Measurements from ENCODE around the gene CD226.
"Not testable (repeated sequence)": the region's sequence is repeated elsewhere in the genome, so short reads cannot be mapped to it uniquely, and the experiment has no call there.

The CD226 gene

DNA sequence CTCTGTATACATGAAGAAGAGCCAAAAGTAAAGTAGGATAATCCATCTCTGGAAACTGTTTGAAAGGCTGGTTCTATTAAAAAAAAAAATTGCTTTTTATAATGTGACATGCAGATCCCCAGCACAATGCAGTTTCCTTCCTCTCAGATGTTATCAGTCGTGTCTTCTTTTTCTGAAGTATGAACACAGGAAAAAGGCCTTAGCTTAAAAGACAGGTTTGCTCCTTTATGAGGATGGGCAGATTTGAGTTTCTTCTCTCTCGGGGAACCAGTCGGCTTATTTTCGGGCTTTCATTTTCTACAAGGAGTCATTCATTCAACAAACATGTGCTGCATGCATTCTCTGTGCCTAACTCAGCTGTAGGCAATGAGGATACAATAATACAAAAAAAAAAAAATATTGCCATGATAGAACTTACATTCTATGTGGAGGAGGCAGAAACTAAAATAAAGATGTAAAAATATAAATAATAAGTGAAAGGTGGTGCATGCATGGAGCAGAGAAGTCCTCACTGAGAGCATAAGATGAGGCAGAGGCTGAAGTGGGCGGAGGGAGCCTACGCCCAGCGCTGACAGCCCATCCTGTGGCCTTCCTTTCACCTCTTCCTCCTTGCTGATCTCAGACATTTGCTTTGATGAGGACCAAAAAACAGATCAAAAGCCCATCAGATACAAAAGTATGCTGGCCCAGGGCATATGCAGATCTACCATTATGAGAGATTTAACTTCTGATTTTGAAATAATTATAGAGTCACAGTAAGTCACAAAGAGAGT is at the start of gene CD226:
CD226 (minus strand) TSS at position 513 of the 773 bp plus-strand sequence; CDS start at position 46, 467 bp downstream.
- DNase-seq = no peak

DNA sequence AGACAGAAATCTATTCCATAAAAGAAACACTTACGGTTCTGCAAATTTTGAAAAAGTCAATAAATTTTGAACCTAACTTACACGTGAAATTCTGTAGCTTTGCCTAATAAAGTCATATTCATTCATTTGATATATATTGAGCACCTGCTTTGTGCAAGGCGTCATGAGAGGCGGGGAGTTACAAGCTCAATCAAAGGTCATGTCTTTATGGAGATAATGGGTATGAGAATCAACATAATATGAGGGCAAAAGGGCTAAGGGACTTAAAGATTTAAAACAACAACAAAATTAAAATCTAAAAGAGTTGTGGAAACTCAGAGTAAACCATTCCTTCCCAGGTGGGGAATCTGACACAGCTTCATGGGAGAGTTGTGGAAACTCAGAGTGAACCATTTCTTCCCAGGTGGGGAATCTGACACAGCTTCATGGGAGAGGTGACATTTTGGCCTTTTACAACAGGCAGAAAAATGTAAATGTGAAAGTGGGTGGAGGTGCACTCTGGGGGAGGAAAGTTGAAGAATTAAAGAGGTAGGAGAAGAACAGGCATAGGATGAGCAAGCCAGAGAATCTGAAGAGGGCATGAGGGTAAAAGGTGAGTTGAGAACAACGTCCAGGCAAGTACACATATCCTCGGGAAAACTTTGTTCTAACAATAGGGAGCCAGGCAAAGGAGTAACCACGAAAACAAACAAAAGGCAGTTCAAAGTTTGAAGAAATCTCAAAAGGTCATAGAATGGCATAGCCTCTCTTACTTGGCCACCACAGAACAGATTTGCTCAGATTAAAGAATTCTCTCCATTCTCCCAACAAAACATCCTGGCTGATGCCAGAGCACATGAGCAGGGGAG is 49.5 kb upstream of the CD226 start:
- DNase-seq = no peak

DNA sequence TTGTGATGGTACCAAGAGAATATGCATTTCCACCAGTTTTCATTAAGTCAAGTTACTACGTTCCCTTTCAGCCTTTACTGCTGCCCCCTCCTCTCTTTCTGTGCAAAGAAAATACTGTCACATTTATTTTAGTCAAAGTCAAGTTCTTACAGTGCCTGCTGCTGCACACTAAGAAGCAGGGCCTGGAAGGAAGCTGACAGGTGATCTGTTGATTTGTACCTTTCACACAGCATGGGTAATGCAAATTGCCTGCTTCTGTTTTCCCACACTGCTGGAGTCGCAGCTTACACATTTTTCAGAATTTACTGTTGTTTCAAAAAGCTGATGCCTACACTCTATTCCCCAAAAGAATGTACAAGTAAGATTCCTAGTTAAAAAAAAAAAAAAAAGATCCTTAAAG is 48.7 kb upstream of the CD226 start:
- no peak for DNase-seq

DNA sequence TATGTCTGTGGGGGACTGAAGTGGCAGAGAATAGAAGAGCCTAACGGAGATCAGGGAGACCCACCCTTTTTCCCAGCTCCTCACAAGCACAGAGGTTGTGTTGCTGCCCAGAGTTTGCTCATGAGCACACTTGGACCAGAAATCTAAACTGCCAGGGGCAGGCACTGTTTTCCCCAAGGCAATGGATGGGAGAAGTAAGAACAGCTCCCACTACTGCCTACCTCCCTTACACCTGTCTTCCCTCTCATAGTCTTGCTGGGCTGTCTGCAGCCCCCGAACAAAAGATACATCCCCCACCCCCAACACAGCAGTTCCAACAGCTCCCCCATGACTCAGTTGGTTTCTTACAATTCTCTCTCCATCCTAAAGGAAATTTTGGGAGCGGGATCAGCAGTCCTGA is 48.1 kb upstream of the CD226 start:
- no peak for DNase-seq

DNA sequence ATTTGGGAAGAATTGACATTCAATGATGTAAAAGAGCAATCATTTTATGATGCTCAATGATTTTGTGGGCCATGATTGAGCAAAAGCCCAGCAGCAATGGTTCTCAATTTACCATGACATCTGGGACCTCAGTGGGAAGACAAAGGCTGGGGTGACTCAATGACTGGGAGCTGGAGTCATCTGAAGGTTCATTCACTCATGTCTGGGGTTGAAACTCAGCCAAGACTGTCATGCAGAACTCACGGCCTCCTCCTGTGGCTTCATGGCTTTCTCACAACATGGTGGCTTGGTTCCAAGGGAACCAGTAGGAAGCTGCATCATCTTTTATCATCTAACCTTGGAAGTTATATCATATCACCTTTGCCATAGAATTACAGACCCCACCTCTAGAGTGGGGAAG is 45.1 kb upstream of the CD226 start:
- DNase-seq = no peak

DNA sequence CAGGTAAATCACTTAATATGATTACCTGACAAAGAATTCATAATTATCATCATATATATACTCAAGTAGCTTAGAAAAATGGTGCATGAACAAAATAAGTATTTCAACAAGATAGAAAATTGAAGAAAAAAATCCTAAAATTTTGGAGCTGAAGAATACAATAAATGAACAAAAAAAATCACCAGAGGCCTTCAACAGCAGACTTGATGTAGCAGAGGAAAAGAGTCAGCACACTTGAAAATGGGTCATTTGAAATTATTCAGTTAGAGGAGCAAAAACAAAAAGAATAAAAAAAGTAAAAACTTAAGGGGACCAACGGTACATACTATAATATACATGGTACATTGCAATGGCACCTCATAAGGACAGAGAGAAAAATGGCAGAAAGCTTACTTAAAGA is 40.2 kb upstream of the CD226 start:
- DNase-seq = no peak

DNA sequence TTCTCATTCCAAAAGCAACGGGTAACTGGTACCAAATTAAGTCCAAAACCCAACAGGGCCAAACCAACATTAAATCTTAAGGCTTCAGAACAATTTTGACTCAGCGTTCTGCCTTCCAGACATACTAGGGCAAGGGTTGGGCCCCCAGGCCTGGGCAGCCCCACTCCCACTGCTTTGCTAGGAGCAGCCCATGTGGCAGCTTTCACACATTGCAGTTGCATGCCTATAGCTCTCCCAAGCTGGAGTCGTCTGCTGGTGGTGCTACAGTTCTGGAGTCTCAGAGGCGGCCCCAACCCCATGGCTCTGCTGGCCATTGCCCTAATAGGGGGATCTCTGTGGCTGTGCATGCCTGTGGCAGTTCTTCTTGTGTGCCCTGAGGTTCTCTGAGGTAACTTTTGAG is 37.6 kb upstream of the CD226 start:
- no peak for DNase-seq

DNA sequence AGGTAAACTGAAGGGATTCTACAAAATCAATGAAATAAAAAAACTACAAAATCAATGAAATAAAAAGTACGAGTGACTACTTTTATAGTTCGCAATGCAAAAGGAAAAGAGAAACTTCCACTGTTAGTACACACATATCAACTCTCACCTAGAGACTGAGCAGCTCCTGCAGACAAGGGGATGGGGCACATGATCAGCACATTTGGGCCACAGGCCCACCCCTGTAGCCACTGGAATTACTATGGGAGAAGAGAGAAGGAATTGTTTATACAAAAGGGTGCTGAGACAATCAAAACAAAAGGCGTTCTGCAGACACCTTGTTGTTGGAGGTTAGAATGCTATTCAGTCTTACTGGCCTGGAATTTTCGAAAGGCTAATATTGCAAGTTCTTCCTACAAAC is 34.7 kb upstream of the CD226 start:
- no peak for DNase-seq

DNA sequence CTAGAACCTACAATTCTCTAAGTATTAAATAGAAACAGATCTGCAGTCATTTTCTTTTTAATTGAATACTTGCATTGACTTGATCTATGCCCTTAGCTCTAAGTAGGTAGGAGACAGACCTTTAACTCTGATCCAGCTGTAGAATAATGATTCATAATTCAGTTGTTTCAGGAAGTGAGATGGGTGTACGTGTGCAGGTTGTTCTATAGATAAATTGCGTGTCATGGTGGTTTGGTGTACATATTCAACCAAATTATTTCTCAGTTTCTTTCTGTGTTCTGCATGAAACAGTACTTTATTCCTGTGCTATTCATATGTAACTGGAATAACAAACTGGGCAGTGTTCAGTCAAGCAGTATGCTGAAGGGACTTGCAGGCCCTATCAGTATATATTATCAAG is 34.3 kb upstream of the CD226 start:
- DNase-seq = no peak

DNA sequence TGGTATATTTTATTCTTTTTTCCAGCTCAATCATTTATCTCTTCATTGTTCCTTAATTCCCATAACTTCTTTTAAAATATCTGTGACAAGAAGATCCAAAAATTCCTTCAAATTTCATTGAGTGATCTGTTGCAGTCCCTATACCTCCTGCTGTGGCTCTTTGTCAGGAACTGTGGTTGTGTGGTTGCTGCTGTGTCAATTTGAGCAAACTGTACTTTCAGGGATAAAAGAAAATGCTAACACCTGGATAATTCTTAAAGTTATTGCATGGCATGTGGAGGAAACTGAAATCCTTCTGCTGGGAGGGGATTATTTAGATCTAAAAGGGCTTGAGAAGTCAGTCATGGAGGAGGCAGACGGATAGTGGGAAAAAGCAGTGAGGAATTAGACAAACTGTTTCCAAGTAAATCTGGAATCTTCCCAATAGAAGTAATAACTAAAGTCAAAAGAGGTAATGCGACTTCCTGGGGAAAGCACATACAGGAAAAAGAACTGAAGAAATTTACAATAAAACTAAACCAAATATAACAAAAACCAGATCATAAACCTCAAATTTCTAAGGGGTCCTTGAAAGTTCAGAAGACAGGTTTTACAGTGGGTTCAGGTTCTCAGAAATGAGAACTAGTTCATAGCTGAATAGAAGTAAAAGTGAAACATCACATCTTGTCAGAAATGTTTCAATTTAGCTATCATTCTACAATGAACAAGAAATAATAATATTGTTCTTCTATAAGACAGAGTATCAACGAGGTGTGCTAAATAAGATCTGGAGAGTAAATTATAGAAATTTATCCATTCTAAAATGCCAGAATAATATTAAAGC is 33.5 kb upstream of the CD226 start:
- DNase-seq = no peak

DNA sequence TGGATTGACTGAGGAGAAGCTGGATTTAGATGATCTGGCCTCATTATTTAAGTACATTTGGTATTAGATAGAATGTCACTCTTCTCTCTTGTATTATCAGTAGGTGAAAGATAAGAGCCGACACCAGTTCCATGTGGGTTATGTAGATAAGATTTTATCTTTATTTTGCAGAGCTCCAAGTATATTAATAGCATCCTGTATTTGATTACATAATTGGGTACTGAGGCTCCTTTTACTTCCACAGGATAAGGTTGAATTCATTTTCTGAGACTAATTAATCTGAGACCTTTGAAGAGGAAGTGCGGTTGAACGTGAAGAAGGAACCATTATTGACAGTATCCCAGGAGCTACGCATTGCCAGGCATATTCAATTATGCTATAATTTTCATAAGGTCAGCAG is 32.8 kb upstream of the CD226 start:
- no peak for DNase-seq

DNA sequence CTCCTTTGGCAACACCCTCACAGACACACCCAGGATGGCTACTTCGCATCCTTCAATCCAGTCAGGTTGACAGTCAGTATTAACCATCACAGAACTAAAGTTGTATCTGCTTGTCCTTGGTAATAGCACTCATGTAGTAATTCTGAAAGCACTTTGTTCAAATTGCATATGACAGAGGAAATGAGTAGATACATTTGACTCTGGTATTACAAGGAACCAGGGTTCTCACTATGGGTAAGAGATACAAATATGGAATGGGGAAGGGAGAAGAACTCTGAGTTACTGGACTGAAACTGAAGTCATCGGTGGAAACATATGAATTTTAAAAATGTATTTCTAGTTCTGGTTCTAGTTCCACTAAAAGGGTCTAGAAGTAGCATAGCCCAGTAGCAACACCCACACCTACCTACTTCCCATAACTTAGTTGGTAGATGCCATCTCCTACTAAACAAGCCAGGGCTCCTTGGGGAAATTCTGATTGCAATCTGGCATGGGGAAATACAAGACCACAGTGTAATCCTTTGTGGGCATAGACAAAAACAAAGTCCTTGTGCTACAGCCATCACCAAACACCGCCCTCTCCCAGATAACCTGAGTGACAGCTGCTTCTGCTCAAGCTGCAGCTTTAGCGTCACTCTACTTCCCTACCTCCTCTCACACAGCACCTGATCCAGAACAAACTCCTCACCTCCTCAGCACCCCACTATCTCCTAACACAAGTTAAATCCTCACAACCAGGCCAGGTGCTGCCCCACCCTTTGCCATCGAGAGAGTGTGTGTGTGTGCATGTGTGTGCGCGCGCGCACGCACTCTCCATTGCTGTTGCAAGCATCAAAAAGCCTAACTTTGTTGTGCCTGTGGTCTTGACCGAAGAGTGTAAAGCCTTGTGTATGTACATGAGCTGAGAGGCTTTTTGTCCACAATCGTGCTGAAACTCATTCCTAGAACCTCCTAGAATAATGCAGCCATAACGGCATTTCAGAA is 31.4 kb upstream of the CD226 start:
- DNase-seq = no peak

DNA sequence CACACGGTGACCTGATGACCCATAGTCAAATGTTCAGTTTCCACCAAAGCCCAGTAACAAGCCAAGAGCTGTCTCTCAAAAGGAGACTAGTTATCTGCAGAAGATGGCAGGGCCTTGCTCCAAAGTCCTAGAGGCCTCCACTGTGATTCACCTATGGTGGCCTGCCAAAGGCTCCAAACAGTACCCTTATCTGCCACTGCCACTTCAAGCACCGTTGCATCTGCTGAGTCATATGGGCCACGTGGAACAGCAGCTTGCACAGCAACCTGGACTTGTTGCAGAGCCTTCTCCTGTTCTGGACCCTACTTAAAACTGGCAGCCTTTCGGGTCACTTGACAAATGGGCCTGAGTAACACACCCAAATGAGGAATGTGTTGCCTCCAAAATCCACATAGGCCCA is 27.6 kb upstream of the CD226 start:
- DNase-seq = not testable (repeated sequence)

DNA sequence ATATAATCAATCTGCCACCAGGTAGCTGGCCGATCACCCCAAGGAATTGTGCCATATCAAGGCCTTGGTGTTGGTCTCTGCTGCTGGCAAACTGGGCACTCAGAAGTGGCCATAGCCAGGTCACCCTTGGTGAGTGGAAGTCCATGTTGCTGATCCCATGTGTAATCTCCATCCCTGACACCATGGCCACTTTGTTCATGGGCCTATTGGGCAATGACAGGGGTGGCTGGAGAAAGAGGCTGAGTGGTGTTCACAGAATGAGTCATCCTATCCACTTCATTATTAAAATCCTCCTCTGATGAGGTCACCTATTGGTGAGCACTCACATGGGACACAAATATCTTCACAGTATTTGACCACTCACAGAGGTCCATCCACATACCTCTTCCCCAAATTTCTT is 26.7 kb upstream of the CD226 start:
- no peak for DNase-seq

DNA sequence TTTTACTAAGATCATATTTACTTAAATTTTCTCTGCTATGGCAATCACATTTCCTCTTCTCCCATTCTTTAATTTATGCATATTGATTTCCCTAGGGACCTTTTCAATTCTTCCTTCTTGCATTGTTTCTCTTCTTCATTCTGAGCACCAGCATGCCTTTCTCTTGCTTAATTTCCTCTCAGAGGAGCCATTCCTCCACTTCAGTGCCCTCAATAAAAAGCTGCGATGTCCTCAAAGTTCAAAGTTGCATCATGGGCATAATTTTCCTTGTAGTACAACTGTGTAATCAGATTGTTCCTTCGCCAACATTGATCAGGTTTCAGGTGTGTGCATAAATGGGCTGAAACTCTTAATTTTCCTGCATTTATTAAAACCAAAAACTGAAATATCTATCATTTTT is 21.8 kb upstream of the CD226 start:
- no peak for DNase-seq

DNA sequence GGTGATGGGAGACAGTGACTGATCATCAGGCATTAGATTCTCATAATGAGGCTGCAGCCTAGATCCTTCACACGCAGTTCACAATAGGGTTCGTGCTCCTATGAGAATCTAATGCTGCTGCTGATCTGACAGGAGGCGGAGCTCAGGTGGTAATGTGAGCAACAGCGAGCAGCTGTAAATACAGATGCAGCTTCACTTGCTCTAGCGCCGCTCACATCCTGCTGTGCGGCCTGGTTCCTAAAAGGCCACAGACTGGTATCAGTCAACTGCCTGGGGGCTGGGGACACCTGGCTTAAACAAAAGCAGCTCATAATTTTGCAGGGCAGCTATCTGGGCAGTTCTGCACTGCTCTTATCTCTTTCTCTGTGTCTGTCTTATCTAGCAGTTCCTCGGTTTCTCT is 20.4 kb upstream of the CD226 start:
- peak; percentile 75 for DNase-seq

DNA sequence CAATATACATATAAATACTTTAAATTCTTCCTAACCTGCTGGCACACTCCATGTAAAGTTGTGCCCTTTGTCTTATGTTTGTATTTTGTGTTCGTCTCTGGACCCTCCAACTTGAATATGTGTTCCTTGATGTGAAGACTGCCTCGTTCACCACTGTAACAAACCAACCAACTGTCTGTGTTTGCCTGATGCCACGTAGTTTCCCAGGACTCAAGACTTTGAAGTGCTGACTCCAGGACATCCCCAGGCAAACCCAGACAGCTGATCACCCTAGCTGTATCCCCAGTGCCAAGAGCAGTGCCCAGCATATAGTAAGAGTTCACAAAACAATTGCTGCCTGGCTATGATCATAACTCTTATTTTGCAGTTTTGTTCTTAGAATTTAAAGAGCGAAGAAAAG is 15.5 kb upstream of the CD226 start:
- DNase-seq = no peak

DNA sequence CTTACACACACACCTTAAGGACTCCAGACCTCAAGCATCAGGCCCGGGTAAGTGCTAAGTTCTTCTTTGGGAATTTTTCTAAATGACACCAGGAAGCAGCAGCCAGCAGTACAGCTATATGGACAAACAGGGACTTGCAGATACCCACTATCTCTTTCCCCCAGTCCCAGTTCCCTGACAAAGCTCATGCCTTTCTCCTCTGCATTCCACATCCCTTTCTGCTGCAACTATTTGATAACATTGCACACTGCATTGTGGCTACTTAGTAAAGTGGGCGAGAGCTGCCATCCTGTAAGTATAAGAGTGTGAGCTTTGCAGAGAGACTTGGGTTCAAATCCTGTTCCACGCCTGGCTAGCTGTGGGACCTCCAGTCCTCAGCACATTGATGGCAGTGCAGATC is 14.0 kb upstream of the CD226 start:
- DNase-seq = no peak

DNA sequence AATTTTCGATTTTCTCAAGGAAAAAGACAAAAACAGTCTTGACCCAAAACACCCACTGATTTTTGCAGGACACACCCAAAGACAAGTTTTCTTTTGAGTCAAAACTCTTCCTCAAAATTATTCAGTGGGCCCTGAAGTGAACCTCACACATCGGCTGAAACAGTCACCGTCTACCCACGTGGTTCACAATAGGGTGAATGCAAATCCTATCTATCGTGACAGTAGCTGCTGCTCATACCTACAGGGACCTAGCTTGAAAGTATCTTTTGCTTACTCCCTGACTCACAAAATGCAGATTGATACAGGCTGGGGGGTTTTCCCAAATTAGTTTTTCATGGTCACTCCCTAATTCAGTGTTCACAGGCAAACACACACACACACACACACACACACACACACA is 10.7 kb upstream of the CD226 start:
- DNase-seq = no peak

DNA sequence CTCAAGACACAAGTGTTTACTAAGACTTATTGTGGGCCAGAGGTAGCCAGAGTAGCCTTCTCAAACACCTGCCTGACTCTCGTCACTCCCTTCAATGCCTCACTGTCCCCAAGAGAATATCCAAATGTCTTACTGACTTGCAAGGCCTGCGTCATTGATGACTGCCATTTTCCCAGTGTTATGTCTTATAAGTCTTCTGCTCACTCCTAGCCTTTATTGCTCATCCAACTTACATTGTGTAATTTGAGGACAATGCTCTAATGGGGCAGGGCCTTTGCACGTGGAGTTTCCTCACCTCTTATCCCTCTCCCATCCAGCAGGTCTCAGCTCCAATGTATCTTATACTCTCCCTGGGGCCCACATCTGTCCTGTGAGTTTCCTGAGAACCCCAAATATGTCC is 10.1 kb upstream of the CD226 start:
- DNase-seq = no peak

DNA sequence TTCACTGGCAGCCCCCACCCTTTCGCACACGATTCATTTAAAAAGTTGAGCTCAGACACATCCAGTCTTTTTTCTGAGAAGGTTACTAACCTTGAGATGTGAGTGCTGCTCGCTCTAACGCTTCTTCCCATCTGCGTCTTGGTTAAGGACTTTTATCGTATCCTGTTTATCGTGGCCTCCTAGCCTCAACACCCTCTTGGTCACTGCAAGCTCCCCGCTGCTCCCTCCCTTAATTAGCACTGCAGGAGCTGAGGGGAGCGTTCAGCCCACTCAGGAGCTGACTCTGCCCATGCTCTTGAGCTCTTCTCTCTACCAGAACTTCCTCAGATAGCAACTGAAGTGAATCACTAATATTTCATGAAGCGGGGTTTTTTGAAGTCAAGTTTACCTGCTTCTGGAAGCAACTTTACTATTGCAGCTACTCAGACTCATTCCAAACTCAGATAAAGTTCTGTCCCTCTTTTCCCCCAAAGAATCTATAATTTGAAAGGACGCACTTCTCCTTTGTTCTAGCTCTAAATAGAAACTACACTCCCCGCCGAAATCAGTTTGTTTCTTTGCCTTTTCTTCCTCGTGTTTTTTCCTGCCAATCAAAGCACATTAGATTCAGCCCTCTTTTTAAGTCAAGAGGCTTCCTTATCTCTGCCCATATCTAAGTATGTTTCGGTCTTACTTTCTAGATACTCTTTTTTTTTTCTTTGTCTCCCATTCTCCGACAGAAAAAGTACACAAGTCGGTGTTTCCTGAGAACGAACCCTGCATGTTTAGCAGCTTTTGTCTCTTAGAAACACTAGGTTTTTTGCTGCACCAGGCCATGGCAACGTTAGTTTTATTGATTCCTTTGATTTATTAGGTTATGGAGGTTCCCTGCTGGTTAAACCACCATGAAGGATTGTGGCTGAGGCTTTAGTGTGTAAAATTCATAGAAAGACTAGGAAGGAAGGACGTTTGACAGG is 9.3 kb upstream of the CD226 start:
- no peak for DNase-seq
